Glutamatergic neuron (in vitro differentiated cells): Measurements from ENCODE around the gene PLXDC2. TPM values are rescaled to one million over a fixed set of nuclear protein-coding genes. Genes with fewer than 3 reads are reported as not detected.

Experiments used
- DNase-seq: peaks from one replicate; pipeline ENCODE4 v3.0.0; 2022
- H3K27ac Mint-ChIP-seq: one replicate; pipeline ENCODE4 v1.8.0; 2020; ENCODE audit warnings: mild to moderate bottlenecking, mixed read lengths, inconsistent platforms; ENCODE audit not compliant: unreplicated experiment
- H3K27me3 Mint-ChIP-seq: one replicate; pipeline ENCODE4 v1.8.0; 2020; ENCODE audit warnings: mild to moderate bottlenecking, moderate library complexity, mixed read lengths, inconsistent platforms; ENCODE audit not compliant: unreplicated experiment
- H3K36me3 Mint-ChIP-seq: one replicate; pipeline ENCODE4 v1.8.0; 2020; ENCODE audit warnings: mild to moderate bottlenecking, mixed read lengths, inconsistent platforms; ENCODE audit not compliant: unreplicated experiment
- H3K4me1 Mint-ChIP-seq: one replicate; pipeline ENCODE4 v1.8.0; 2020; ENCODE audit warnings: mild to moderate bottlenecking, low read depth, mixed read lengths, inconsistent platforms; ENCODE audit not compliant: unreplicated experiment
- H3K4me3 Mint-ChIP-seq: one replicate; pipeline ENCODE4 v1.8.0; 2020; ENCODE audit warnings: mild to moderate bottlenecking, mixed read lengths, inconsistent platforms; ENCODE audit not compliant: unreplicated experiment
- H3K9me3 Mint-ChIP-seq: one replicate; pipeline ENCODE4 v1.8.0; 2020; ENCODE audit warnings: mild to moderate bottlenecking, moderate library complexity, mixed read lengths, inconsistent platforms; ENCODE audit not compliant: unreplicated experiment
- CTCF ChIP-seq: fragments of 200-600 bp; sonication (generic); IDR thresholded peaks from one replicate; pipeline ENCODE4 v1.5.0; 2021; ENCODE audit not compliant: partially characterized antibody, unreplicated experiment
- total RNA-seq: library from RNA; stranded (reverse); fragmentation: NEBNext Ultra II Directional; extraction: Animal tissue kit (Norgen Biotek cat#: 25700); gene quantifications from one replicate; pipeline ENCODE4 v1.2.1, GENCODE V29; 2021; ENCODE audit not compliant: unreplicated experiment

Gene PLXDC2
- total RNA-seq, 1 donor from 2014 or later: 3.9 TPM

GRCh38 chr10:19932806-19933371 lies 116.7 kb downstream of the PLXDC2 start:
- no peak overlapping the region for H3K27ac Mint-ChIP-seq

GRCh38 chr10:19933772-19934171 lies 117.5 kb downstream of the PLXDC2 start:
- no peak overlapping the region for H3K4me3 Mint-ChIP-seq
- DNase-seq: no peak

More at GRCh38 chr10:19932806-19933371, 116.7 kb downstream of the PLXDC2 start:
- H3K4me1 Mint-ChIP-seq: peaks cover 13% of the 10 kb centered on the region
- H3K27me3 Mint-ChIP-seq: peaks cover 1% of the 10 kb centered on the region
- peaks cover 4% of the 10 kb centered on the region for H3K36me3 Mint-ChIP-seq
- H3K4me3 Mint-ChIP-seq: no peak overlapping the region
- no peak for TF ChIP-seq CTCF
- H3K9me3 Mint-ChIP-seq: no peaks in the 10 kb centered on the region
- DNase-seq: no peak

GRCh38 chr10:19935176-19935575 lies 118.9 kb downstream of the PLXDC2 start:
- no peaks in the 10 kb centered on the region for H3K9me3 Mint-ChIP-seq
- no peak for TF ChIP-seq CTCF
- H3K27me3 Mint-ChIP-seq: peaks cover 1% of the 10 kb centered on the region
- H3K36me3 Mint-ChIP-seq: peaks cover 4% of the 10 kb centered on the region
- no peak overlapping the region for H3K27ac Mint-ChIP-seq
- H3K4me1 Mint-ChIP-seq: peaks cover 13% of the 10 kb centered on the region
- no peak for DNase-seq
- H3K4me3 Mint-ChIP-seq: no peak overlapping the region

More at GRCh38 chr10:19933772-19934171, 117.5 kb downstream of the PLXDC2 start:
- Mint-ChIP-seq H3K9me3 (no peaks in the 10 kb centered on the region), H3K27ac (no peak overlapping the region), H3K27me3 (peaks cover 1% of the 10 kb centered on the region), H3K36me3 (peaks cover 4% of the 10 kb centered on the region), H3K4me1 (peaks cover 13% of the 10 kb centered on the region)
- TF ChIP-seq CTCF: no peak

GRCh38 chr10:19936289-19936688 lies 120.1 kb downstream of the PLXDC2 start:
- H3K9me3 Mint-ChIP-seq: no peaks in the 10 kb centered on the region
- no peak for TF ChIP-seq CTCF

GRCh38 chr10:19937989-19938388 lies 121.8 kb downstream of the PLXDC2 start:
- no peaks in the 10 kb centered on the region for H3K4me1 Mint-ChIP-seq
- H3K27me3 Mint-ChIP-seq: no peaks in the 10 kb centered on the region
- H3K4me3 Mint-ChIP-seq: no peak overlapping the region
- no peak overlapping the region for H3K27ac Mint-ChIP-seq
- H3K9me3 Mint-ChIP-seq: no peaks in the 10 kb centered on the region
- H3K36me3 Mint-ChIP-seq: peaks cover 4% of the 10 kb centered on the region
- no peak for DNase-seq
- no peak for TF ChIP-seq CTCF

More at GRCh38 chr10:19936289-19936688, 120.1 kb downstream of the PLXDC2 start:
- Mint-ChIP-seq H3K4me1 (peaks cover 8% of the 10 kb centered on the region), H3K27me3 (no peaks in the 10 kb centered on the region), H3K4me3 (no peak overlapping the region), H3K36me3 (peaks cover 4% of the 10 kb centered on the region), H3K27ac (no peak overlapping the region)
- DNase-seq: no peak
